ENCODE results near the gene TECPR2.

The TECPR2 gene

DNA sequence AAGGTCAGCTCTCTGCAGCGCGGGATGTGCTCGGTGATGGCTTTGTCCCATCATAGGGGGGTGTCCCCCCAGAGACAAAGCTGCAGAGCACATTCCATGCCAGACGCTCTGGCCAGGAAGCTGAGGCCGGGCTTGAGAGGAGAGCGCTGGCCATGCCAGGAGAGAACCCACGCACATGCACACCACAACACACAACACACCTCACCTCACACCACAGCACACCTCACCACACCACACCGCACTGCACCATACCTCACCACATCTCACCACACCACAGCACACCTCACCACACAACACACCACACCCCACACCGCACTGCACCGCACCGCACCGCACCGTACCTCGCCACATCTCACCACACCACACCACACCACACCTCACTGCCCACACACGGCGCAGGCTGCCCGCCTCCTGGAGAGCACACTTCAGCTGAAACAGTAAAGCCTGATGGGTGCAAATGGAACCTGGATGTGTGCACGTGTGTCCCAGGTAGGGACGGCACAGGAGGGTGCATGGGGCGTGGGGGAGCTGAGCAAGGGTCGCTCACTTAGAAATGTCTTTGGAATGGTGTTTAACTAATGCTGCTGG, 136.0 kb downstream of the TECPR2 start:
- DNase-seq, result no peak

DNA sequence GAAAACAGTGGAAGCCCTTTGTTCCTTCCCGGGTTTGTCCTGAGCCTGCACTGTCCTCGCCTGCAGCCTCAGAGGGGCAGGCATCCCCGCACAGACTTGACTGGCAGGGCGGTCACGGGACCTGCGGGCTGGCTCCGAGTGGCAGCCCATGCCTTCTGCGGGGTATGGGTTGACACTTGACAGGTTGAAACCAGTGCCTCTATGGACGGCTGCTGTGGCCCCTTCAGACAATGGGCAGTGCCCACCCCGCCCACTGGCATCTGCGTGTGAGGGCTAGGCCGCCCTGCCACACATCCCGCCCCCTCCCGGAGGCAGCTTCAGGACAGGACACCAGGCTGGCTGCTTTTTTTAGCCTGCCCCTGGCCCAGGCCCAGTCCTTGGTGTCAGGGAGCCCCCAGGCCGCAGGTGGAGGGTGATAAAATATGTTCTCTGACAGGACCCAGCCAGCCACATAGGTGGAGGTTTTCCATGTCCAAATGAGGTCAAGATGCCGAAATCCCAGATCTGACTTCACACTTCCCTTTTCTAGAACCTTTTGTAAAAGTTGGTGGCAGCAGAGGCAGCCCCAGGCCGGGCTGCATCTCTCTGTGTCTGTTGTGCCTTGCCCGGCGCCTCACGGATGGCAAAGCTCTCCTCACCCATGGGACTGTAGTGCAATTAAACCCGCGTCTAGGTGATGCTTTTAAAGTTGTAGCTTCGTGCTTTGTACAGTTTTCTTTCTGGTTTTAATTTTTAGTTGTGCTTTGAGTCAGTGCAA, 136.8 kb downstream of the TECPR2 start:
- DNase-seq, result no peak

- DNase-seq, result no peak
Observed at GRCh38 chr14:102500158-102500662, 137.5 kb downstream of the TECPR2 start.

- DNase-seq, result no peak
Observed at GRCh38 chr14:102500713-102501112, 138.0 kb downstream of the TECPR2 start.

DNA sequence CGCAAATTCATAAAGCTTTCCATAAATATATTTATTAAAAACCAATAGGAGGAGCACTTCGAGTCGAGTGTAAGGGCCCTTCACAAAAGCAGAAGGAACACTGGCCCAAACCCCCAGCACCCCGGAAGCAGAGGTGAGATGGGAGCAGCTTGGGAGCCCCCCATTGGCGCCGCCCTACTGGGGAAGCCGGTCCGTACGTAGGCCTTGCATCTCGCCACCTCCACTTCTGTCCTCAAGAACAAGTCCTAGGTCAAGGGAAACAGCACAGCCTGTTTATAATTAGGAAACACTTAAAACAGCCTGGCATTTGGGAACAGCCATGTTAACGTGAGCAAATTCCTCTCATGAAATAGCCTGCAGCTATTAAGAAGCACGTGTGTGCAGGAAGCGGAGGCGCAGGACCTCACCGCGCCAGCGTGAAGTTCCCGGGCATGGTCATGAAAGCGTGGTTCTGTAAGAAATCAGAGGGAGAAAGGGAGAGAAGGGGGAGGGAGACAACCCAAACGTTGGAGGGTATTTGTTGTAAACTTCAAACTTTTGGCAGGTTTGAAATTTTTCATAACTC, 139.1 kb downstream of the TECPR2 start:
- DNase-seq, result no peak

GRCh38 chr14:102502571-102502970, 139.8 kb downstream of the TECPR2 start:
- no peak for DNase-seq

- no peak for DNase-seq
Observed at GRCh38 chr14:102503641-102504327, 141.0 kb downstream of the TECPR2 start.

GRCh38 chr14:102504328-102504999, 141.7 kb downstream of the TECPR2 start:
- DNase-seq, result no peak

- no peak for DNase-seq
Observed at GRCh38 chr14:102505000-102505619, 142.4 kb downstream of the TECPR2 start.

DNA sequence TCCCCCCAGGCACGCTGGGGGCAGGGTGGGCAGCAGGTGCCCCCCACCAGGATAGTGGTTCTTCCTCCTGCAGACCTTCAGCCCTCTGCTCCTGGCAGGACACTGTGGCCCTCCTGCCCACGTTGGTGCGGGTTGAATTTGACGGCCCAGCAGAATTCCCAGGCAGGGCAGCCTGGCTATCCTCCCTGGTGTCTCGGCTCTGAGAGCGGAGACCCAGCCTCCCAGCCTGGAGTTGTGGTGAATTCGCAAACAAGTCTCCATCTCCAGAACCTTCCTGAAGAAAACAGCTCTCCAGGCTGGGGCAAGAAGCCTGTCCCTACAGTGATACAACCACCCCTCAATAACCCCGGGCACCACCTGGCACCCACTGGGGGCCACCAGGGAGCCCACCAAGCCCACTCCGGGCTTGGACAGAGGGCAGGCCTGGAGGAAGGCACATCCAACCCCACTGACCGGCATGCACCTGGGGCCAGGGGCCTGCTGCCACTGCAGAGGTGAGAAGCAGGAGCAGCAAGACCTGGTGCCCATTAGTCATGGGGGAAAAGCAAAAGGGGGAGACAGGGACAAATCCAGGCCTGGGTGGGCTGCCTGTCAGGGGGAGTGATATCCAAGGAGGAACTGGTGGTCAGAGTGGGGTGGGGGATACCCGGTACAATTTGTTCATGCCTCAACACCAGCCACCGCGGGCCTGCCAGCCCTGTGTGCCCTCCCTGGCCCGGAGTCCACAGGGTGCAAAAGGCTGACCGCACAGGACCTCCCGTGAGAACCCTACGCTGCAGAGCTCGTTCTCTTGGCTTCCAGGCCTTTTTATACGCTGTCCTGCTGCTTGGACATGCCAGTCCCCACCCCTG, 143.3 kb downstream of the TECPR2 start:
- DNase-seq, result no peak

- no peak for DNase-seq
Observed at GRCh38 chr14:102506626-102506925, 143.8 kb downstream of the TECPR2 start.

- DNase-seq, result no peak
Observed at GRCh38 chr14:102507081-102507856, 144.5 kb downstream of the TECPR2 start.

- DNase-seq, result no peak
Observed at GRCh38 chr14:102507857-102508312, 145.1 kb downstream of the TECPR2 start.

- no peak for DNase-seq
Observed at GRCh38 chr14:102508410-102508773, 145.7 kb downstream of the TECPR2 start.

- DNase-seq, result peak in 1 of 4 experiments; percentile 36
Observed at GRCh38 chr14:102508774-102509745, 146.3 kb downstream of the TECPR2 start.

DNA sequence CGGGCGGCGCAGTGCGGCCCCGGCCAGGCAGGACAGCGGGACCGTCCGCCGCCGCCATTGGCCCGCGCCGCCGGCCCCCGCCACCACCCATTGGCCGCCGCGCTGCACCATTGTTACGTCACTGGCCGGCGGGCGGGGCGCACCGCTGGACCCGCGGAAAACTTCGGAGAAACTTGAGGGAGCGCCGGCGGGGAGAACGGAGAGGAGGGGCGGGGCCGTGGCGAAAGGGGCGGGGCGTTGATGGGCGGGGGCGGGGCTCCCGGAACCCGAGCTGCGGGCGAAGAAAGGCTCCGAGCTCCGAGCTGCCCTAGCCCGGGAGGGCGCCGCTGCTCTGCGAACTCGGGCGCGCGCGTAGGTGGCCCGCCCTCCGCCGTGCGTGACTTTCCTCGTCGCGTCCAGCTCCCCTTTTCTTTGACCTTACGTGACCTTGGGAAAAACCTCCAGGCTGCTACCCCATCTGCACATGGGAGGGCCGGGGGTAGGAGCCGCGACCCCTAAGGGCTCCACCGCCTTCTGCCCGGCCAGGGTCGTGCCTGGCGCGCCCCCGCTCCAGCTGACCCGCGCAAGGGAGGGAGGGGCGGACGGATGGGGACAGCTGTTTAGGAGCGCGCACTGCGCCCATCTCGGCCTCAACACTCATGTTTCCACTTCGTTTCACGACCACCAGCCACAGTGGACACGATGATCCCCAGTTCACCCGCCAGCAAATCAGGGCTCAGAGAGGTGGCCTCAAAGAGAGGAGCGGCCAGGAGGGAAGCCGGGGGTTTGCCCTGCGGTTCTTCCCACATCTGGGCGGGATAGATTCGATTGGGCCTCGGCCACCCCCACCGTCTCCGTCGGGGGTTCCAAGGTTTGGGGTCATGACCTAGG, 147.2 kb downstream of the TECPR2 start, which contains the start of gene ANKRD9:
Gene ANKRD9 (minus strand): TSS at position 31 of the 870 bp plus-strand sequence. CDS start 1,887 bp downstream, outside the sequence.
- peak; percentile 57 to 79 (median 75) for DNase-seq

GRCh38 chr14:102510616-102511520, 148.1 kb downstream of the TECPR2 start:
- DNase-seq, result peak in 1 of 4 experiments; percentile 14

Measured in activated naive CD4-positive, alpha-beta T cell (primary cell).